ENCODE results near the gene TMEM115.

The TMEM115 gene, protein sequence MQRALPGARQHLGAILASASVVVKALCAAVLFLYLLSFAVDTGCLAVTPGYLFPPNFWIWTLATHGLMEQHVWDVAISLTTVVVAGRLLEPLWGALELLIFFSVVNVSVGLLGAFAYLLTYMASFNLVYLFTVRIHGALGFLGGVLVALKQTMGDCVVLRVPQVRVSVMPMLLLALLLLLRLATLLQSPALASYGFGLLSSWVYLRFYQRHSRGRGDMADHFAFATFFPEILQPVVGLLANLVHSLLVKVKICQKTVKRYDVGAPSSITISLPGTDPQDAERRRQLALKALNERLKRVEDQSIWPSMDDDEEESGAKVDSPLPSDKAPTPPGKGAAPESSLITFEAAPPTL

DNA sequence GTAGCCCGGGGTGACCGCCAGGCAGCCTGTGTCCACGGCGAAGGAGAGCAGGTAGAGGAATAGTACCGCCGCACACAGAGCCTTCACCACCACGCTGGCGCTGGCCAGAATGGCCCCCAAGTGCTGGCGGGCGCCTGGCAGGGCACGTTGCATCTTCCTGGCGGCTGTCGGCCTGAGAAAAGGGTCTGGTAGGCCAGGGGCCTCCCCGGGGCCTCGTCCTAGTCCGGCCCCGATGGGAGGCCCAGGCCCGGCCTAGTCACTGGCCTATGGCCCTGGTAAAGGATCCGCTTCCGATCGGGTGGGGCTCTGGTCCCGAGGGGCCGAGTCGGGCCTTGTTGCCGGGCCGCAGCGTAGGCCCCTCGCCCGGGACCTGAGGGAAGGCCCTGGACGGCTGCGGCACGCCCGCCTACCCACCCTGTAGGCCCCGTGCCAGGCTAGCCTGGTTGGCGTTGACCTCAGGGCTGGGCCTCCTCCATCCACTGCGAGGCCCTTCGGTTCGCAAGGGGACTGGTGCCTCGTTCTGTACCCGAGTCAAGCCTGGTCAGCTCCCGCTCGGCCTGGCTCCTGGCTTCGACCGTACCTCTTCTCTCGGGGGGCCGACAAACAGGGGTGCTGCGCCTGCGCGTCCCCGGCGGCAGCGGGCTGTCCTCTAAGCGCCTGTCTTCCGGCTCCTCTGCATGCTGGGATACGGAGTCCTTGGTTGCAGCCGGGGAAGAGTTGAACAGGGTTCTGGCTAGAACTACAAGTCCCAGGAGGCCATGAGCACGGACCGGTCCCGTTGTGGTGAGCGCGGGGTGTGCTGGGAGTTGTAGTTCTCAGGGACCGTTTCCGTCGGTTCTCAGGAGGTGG is at the start of gene TMEM115:
Gene TMEM115, minus strand, starts transcription at position 611 of the 849 bp plus-strand sequence. Its CDS starts 458 bp downstream, at position 153.
- DNase-seq (ENCODE audit: low read depth in 2 of 2): peak; percentile 86 to 94

DNA sequence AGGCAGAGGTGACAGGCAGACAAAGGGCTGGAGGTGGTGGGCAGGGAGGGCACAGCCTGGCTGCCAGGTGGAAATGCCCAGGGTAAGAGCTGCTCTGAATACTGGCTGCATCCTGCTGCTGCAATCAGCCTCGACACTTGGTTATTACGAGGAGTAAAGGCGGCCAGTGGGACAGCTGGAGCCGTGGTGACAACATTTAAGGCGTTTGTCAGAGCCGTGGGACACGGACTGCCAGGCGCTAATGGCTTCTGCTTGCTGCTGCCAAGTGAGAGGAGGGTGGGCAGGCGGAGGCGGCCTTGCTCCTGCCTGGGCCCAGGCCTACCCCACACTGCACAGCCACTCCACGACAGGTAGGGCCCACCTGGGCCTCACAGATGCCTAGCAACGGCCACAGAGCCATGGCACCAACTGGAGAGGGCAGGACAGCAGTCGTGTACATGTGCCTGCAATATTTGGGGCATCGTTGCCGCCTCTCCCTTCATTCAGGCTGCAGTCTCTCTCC is 49.2 kb upstream of the TMEM115 start:
- no peak for DNase-seq (ENCODE audit: low read depth in 2 of 2)

DNA sequence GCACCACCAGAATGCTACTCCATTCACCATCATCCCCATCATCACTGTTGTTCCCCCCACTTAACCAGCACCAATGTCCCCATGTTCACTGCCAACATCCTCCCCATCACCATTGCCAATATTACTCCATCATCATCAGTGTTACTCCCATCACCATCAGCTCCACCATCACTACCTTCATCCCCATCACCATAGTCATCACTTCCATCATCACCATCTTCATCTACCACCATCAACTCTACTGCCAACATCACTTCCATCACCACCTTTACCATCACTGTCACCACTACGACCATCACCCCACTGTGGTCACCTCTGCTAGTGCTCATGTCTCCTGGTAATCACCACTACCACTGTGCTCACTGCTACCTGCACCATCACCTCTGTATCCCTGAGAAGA is 47.2 kb upstream of the TMEM115 start:
- DNase-seq (ENCODE audit: low read depth in 2 of 2): no peak

DNA sequence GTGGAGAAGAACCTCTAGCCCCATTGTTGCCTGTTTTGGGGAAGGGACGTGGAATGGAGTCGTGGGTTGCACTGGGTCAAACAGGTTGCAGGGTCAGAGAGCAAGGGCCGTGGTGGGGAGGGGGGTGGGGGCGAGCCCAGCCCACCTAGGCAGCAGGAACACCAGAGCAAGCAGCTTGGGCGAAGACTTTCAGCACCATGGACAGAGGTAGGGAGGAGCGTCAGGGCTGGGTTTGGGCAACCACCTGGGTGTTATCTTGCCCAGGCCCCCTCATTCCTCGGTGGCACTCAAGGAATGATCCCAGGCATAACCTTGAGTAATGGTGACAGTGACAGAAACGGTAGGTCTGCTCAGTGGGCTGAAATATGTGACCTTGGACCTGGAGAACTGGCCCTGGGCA is 45.9 kb upstream of the TMEM115 start:
- DNase-seq (ENCODE audit: low read depth in 2 of 2): peak in 1 of 2 donors; percentile 26

DNA sequence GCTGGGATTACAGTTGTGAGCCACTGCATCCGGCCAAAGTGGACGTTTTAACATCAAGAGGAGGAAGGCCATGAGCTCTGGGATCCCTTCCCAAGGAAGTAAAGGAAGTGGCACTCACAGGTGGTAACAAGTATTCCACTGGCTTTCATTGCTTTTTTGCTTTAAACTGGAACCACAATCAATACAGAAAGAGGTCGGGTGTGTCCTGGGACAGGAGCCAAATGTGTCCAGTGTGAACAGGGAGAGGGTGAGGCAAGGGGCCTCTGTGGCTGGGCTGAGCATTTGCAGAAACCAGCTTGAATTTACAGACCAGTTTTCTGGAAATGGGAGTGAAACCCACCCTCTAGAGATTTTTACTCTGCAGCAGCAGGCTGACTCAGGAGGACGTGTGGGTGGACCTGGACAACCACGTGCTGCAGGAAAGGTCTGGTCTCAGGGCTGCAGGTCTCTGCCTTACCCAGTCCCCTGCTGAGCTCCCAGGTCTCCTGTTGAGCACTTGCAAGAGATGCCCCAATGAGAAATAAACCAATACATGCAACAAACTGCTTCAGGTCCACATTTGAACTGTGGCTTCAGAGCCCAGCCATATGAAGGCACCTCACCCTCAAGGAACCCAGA is 42.8 kb upstream of the TMEM115 start:
- no peak for DNase-seq (ENCODE audit: low read depth in 2 of 2)

DNA sequence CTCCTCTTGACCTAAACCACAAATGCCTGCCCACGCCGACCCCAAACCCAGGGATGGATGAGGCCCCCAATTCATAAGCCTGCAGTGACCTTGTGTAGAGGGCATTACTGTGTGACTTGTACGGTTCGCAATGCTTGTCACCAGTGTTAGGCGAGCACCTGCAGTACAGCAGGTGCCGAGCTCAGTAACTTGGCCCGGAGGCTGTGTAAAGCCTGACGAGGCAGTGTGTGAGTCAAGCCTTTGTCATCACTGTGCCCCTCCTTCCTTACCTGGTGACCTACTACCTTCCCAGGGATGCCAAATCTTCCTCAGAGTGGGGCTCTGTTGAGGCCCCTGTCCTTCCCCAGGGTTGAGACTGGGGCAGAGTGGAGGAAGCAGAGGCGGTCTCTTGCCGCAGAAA is 37.2 kb upstream of the TMEM115 start:
- DNase-seq (ENCODE audit: low read depth in 2 of 2): no peak

DNA sequence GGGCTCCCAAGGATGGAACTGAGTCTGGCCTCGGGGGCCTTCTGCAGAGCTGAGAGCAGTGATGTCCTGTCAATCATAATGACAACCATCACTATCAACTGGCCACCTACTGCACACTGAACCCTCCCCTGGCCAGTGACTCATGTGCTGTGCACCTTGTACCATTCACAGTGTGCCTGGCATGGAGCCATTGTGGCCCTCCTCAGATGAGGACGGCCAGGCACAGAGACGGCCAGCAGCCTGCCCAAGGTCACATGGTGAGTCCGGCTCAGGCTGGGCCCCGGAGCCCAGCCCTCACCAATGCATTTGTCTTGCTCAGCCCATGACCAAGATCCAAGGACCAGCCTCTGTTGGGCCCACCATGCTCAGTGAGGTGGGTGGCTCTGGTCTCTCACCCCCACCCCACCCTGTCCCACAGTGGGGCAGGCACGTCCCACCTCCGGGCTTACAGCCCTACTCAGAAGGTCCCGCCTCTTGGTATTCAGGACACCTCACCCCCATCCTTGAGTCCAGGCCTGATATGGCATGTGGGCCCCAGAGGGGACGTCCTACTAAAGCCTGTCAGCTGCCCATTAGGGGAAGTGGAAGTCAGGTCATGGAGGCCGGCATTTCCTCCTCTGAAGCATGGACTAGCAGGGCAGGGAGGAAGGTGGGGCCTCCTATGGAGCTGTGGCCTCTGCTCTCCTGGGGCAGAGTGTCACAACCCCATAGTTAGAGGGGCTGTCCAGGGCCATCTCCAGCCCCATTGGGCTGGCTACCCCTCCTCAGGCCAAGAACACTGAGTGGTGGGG is 35.9 kb upstream of the TMEM115 start:
- DNase-seq (ENCODE audit: low read depth in 2 of 2): no peak

DNA sequence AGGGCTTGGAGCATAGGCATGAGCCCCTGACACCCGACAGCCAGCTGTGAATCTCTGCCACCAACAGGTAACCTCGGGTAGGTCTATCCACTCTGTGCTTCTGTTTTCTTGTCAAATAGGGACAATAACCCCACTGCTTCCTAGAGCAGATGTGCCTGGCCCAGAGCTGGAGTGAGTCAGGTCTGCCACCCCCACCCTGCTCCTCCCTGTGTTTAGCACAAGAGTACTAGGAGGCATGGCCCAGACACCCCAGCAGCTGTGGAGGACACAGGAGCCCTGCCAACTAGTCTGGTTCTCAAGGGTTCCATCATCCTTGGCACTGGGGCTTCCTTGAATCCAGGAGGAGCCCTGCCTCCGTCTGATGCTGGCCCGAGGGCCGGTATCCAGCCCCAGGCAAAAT is 33.7 kb upstream of the TMEM115 start:
- no peak for DNase-seq (ENCODE audit: low read depth in 2 of 2)

DNA sequence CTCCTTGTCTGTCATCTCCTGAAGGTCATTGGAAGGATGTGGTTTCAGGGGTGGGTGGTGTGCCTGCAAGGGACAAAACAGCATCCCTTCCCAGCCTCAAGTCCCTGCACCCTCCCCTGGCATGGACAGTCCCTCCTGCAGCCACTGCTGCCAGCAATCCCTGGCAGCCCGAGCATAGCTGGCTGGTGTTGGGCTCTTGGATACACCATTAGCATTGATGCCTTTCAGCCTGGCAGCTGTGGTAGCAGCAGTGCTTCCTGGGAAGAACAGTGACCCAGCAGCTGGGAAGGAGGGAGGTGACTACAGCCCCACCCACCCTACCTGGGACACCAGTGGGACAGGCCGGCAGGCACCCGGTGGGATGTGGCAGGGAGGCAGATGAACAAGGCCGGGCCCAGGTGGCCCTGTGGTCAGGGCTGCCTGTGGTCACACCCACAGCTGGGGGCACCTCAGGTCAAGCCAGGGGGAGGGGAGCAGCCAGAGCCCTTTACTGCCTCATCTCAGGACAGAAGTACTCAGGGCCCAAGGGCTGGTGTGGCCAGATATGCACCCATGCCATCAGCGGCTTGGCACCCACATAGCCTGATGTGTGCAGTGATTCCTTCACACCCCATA is 32.9 kb upstream of the TMEM115 start:
- no peak for DNase-seq (ENCODE audit: low read depth in 2 of 2)

DNA sequence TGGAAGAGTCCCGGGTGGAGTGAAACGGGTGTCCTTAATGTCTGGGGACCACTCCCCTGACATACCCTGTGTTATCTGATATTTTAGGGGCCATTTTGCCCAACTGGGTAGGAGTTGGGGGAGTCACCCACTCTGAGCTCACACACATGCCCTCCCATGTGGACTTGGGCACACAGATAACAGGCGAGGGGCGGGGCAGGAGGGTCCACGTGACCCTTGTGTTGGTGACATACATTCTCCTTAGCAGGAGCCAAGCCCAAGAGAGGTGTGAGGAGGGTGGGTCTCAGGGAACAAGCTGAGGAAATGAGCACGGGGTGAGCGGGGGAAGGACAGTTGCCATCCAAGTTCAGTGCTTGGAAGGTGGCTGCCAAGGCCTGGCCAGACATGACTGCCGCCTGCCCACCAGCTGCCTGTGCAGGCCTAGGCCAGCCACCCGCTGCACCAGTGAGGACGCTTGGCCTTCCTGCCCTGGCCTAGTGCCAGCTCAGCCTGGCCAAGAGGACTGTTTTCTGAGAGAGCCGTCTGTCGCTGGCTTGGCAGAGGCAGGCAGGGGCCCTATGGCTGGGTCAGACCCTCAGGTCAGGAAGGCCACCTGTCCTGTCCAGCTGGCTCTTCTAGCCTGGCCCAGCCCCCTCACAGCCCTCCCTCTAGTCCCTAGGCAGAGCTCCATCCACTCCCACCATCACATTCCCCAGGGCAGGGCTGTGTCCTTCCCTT is 31.3 kb upstream of the TMEM115 start:
- no peak for DNase-seq (ENCODE audit: low read depth in 2 of 2)

DNA sequence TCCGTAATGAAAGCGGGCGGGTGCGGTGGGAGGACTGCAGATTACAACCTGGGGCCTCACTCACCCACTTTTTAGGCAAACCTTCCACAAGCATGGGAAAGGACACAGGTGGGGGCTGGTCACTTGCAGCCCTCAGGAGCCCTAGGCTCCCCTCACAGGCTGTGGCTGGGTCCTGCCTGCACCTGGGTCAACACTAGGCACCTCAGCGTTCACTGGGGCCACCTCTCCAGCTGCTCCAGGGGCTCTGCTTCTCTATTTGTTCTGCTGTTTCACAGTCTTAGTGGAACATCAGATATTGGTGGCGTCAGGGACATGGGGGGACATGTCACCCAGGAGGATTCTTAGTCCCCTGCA is 30.1 kb upstream of the TMEM115 start:
- DNase-seq (ENCODE audit: low read depth in 2 of 2): no peak

DNA sequence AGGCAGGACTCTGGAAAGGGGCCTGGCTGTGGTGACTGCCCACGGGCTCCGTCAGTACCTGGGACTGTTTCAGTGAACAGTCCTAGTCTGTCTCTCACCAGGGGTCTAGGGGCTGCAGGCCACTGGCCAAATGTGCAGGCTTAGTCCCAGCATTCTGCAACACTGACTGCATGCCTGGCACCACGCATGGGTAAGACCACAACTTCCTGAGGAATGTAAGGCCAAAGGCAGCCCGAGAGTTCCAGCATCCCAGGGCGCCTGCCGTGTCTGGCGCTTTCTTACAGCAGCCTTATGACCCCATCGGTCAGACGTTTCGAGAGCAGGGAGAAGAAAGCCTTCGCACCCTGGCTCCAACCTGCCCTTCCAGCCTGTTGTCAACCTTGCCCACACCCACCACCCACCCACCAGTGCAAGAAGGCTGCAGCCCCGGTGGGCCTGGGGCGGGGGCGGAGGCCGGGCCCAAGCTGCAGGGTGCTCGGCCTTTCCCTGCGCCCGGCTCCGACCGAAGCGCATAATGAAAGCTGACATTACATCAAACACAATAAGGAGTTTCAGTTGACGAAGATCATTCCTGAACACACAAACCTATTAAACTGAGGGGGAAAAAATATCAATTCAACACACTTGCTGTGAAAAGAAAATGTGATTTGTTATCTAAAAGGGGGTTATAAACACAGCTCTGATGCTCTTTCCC is 29.5 kb upstream of the TMEM115 start:
- DNase-seq (ENCODE audit: low read depth in 2 of 2): no peak

DNA sequence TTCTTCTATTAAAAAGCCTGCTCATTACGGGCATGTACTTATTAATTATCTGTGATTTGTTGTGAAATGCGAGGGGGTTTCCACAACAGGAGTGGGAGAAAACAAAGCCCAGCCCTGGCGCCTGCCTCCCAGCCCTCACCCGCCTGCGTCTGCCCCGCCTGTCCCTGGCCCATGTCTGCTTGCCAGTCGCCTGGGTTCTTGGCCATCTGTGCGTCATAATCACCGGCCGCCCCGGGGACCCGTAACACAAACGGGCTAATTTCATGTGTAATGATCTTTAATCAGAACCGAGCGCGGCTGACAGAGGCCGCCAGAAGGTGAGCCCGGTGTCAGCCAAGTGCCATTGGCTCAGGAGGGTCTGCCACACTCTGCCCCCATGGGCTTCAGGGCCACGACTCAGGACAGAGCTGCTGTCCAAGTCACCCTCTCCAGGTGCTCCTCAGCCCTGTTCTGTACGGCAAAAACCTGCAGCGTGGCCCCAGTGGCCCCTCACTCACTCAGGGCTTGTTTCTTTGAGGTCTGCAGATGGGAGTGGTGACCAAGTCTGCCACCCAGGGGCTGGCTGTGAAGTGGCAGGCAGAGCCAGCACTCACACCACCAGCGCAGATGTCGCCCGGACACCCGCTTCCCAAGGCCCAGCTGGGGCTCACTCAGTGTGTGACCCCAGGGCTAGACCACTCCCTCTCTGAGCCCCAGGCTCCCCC is 28.8 kb upstream of the TMEM115 start:
- no peak for DNase-seq (ENCODE audit: low read depth in 2 of 2)

DNA sequence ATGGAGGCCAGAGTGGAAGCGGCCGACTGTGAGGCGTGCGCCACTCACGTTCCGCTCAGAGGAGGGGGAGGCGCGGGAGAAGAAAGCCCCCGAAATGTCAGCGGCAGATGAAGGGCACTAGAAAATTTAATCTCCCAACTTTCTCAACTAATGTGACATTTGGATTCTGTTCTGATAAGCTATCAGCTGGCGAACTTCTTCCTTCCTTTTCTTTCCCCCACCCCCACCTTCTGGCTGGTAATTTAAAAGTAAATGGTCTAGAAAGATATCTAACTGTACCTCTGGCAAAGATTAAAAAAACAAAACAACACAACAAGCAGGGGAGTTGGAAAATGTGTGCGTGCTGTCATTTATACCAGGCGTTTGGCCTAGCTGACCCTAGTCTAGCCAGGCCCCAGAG is 26.4 kb upstream of the TMEM115 start:
- no peak for DNase-seq (ENCODE audit: low read depth in 2 of 2)

DNA sequence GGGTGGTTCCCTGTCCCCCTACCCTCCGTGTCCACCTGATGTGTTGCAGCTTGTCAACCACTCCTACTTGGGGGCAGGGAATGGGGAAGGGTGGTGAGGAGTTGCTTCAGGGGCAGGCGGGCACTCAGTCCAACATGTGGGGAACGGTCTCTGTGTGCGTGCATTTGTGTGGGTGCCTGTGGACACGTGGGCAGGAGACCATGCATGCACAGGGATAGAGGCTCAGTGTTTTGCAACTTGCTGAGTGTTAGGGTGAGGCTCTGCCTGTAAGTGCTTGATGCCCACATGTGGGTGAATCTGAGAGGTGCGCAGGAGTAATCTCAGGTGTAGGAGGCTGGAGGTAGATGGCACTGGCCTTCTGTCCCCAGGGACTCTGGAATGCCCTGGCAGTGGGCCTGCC is 24.4 kb upstream of the TMEM115 start:
- DNase-seq (ENCODE audit: low read depth in 2 of 2): no peak

DNA sequence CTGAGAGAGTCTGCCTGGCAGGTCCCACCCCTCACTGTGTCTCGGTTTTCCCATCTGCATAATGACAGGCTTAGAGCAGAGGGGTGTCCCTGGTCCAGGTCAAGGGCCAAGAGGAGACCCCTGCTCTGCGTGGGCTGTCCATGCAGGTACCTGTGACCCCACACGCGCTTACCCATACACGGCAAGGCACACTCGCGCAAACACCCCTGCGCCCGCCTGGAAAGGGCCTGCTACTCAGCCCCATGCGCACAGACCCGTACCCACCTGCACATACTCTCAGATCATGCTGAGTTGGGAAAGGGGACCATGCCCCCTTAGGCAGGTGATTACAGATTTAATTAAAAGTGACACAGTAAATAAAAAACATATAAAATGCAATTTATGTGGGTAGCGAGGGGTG is 23.4 kb upstream of the TMEM115 start:
- no peak for DNase-seq (ENCODE audit: low read depth in 2 of 2)

DNA sequence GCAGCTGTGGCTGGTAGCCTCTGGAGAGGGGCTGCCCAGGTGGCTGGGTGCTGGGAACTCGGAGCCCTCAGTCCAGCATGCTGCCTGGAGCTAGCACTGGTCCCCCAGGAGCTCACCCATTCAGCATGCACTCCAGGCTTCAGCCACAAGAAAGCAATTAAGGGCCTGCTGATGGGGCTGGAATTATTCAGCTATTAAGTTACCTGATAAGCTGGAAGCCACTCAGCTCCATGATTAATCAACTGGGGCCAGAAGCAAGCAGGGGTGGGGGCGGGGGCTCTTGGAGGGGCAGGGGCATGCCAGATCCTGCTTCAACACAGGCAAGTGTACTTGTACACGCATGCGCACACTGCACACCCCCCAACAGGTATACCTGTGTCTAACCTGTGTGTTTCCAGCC is 22.1 kb upstream of the TMEM115 start:
- DNase-seq (ENCODE audit: low read depth in 2 of 2): no peak

DNA sequence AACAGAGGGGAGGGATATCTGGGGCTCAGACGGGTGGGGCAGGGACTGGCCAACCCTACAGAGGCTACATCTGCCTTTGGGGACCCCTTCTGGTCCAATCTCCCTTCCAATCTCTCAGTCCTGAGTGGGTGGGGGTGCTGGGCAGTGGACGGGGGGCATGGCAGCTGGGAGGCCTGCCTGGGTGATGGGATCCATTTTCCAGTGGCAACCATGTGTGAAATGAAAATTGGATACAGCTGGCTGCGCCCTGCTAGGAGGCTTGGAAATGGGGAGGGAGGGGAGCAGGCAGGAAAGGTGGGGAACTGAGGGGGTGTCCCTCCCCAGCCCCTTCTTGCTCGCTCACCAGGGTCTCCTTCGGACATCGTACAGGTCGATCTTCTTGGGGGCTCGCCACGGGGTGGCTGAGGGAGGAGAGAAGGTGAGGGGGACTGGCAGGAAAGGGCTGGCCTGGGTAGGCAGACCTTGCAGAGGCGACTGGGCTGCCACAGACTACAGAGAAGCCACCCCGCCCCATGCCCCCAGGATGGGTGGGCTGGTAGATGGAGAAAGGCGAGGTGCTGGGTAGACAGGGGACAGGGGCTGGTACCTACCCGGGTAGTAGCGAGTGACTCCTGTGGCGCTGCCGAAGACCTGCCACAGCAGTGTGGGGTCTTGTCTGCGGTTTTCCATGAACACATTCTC is 21.2 kb upstream of the TMEM115 start:
- no peak for DNase-seq (ENCODE audit: low read depth in 2 of 2)

DNA sequence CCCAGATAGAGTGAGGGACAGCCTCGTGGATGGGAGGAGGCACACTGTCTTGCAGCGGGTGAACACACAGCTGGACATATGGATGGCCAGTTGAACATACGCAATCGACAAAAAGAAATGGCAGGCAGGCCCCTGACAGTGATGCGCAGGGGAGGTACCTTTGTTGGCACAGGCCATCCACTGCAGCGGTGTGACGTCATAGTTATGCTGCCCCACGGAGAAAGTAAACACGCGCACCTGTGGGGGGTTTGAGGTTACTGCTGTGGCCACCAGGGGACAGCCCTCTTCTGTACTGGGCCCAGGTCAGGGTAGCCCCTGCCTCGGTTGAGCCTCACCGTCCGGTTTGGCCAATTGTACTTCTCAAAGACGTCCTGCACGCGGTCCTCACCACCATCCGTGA is 19.4 kb upstream of the TMEM115 start:
- no peak for DNase-seq (ENCODE audit: low read depth in 2 of 2)
